Activated effector memory CD4-positive, alpha-beta T cell treated with Interleukin-2 at 50 U/mL for 16 hours (primary cell): ENCODE results near the gene LSM10.

ENCODE experiments used
- DNase-seq: peaks from one replicate; pipeline ENCODE4 v3.0.0-alpha.2; 2020

Gene LSM10

DNA sequence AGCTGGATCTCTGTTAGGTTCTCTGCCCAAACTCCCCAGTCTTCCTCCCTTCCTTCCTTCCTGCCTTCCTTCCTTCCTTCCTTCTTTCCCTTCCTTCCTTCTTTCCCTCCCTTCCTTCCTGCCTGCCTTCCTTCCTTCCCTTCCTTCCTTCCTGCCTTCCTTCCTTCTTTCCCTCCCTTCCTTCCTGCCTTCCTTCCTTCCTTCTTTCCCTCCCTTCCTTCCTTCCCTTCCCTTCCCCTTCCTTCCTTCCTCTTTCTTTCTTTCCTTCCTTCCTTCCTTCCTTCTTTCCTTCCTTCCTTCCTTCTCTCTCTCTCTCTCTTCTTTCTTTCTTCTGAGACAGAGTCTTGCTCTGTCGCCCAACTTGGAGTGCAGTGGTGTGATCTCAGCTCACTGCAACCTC is 8.7 kb upstream of the LSM10 start:
- no peak for DNase-seq

DNA sequence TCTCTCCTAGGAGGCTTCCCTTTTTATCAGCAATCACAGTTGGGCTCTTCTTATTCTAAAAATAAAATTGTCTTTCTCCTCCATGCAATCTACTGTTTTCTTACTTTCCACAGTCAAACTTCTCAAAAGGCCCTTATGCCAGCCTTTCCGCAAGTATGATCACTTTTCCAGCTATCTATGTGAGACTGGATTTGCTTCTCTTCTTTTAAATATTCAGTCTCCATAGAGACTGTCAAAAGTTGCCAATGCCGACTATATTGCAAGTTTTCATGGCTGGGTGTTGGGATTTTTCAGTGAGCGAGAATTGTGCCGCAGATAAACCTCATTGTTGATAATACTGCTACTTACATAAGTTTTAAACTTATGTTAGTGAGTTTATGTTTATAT is 4.8 kb upstream of the LSM10 start:
- DNase-seq = no peak

DNA sequence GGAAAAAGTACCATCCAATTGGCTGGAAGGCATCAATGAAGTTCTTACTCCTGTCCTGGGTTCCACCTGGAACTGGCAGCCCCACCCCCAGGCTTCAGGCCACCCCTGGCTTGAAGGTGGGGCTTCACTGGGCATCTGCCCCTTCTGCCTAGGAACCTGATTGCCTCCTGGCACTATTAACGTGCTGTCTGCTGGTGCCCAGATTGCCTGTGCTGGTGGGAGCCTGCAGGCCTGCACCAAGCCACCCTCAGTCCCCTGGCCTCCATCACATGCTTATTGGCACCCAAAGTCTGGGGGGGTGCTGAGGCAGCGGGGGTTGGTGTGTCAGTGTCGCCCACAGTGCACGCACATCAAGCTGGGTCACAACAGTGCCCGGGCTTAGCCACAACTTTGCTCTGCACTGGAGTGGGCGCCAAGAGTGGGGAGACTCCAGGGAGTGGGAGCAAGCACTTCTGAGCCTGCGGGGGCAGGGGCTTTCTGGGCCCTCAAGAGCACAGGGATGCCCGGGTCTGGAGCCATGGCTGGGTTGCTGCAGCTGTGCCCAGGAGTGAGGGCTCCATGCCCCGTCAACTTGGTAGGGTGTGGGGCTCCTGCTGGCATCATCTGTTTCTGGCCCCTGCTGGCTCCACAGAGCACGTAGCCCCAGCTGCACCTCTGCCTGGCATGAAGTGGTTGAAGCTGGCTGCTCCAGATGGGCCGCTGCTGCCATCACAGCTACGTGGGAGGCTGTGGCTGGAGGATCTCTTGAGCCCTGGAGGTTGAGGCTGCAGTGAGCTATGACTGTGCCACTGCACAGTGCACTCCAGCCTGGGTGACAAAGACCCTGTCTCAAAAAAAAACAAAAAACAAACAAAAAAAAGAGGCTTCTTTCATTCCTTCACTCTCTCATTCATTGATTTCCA is 4.1 kb upstream of the LSM10 start:
- DNase-seq = no peak

DNA sequence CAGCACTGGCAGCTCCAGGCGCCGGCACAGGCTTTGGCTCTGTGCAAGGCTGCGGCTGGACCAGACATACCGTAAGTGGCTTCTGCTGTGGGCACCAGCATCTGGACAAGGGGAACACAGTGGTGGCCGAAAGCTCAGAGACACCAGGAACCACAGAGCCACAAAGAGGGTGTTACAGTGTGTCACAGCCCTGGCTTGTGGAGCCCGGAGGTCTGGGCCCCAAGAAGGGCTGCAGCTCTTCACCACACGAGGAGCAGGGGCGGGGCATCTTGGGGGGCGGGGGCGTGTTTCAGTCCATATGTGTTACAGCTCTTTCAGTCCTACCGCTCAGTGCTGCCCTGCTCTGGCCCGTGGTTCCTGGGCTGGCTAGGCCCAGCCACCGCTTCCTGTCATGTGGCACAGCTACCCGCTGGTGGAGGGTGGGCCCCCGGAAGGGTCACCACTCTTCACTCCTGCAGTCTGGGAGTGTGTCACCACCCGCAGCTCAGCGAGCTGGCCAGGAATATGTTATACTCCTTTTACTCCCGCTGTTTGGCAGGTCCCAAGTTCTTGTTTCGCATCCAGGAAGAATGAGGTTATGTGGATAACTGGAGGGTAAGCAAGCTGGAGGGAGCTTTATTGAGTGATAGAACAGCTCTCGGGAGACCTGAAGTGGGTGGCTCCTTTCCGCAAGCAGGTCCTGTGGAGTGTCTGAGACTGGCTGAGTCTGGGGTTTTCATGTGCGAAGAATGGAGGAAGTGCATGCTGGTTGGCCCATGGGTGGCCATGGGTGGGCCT is 3.3 kb upstream of the LSM10 start:
- no peak for DNase-seq

DNA sequence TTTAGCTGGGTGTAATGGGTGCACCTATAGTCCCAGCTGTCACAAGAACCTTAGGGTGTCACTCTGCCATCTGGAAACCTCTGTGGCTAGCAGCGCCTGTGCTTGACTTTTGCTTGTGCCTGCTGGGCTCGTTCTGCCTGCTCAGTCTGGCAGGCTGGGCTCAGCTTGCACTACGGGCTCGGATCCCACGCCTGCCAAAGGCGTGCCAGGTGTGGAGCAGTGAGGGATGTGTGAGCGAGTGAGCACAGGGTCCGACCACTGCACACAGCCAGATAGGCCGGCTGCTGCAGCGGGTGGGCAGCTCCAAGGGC is 2.8 kb upstream of the LSM10 start:
- DNase-seq = no peak

DNA sequence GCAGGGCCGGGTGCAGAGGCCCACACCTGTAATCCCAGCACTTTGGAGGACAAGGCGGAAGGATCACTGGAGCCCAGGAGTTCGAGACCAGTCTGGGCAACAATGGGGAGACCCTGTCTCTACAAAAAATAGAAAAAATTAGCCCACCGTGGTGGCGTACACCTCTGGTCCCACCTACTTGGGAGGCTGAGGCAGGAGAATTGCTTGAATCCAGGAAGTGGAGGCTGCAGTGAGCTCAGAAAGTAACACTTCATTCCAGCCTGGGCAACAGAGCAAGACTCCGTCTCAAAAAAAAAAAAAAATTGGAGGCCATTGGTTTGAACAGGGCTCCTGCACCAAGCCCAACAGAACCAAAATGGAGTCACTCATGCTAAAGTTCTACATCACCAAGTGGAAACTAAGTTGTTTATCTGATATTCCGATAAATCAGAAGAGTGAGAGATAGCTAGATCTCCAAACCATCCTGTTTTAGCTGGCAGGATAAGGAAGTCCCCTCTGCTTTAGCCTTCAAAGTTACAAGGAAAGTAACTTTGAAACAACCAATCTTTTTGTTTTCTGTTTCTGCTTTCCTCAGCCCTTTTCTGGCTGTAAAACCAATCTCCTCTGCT is 766 bp upstream of the LSM10 start:
- no peak for DNase-seq

DNA sequence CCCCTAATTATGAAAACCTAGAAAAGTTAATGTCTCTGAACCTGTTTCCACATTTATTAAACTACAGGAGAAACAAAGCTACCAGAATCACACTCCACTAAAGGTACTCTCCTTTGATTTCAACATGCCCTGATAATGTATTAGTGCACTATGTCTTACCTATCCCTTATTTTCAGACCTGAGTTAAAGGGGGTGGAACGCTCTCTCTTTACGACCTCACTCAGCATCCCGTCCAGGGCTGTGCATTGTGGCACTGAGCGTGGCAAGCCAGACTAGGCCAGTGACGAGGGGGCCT is 678 bp downstream of the LSM10 start:
- DNase-seq = no peak

DNA sequence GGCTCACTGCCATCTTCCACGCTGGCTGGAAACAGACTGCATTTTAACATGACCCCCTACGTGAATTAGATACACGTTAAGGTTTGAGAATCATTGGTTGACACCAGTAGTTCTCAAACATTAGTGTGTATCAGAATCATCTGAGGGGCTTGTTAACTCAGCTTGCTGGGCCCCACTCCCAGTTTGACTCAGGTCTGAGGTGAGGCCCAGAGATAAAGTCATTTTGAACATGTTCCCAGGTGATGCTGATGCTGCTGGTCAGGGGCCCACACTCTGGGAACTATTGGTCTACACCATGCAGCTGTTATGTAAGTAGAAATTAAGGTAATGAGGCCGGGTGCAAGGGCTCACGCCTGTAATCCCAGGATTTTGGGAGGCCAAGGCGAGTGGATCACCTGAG is 1.3 kb downstream of the LSM10 start:
- DNase-seq = no peak

DNA sequence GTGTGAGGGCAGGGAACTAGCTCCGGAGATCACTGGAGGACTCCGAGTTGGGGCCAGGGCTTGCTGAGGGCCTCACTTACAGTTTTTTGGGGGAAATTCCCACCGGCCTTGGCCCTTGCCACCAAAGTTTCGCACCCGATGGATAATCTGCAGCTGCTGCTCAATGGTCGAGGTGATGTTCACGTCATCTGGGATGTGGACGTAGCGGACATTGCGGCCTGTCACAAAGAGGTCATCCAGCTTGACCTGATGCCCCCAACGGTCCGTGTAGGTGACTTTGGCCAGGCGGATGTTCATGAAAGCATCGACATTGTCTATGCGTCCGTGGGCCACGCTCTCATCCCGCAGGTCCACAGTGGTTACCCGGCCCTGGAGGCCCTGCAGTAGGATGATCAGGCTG is 4.0 kb downstream of the LSM10 start:
- DNase-seq = no peak

DNA sequence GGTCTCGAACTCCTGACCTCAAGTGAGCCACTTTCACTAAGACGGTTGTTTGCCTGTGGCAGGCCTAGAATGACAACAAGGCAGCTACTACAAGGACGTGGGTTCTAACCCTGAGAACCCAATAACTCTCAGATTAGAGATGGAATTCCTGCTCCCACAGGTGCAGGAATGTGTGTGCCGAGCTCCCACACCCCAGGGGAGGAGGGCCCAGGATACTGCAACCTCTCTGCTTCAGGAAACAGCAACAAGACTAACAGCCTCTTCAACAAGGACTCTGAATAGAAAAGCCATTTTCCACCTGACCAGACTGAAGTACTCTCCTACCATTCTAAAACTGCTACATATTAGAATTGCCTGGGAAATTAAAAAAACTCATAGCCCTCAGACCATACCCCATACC is 4.9 kb downstream of the LSM10 start:
- no peak for DNase-seq

DNA sequence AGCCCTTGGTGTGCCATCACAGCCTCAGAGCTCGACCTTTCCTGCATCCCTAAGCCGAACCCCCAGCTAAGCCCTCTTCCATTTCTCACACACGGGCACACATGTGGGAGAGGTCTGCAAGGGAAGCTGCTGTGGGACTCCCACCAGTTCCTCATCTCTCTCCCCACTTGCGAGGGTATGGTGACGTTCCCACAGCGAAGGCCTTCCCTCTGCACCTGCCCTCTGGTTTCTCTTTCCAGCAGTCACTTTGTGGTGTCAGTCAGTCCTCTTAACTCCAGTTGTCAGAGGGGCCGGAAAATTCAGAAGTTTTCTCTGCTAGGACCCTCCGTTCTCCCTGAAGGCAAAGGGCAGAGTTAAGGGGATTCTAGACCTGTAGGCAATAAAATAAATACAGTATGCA is 6.4 kb downstream of the LSM10 start:
- no peak for DNase-seq

DNA sequence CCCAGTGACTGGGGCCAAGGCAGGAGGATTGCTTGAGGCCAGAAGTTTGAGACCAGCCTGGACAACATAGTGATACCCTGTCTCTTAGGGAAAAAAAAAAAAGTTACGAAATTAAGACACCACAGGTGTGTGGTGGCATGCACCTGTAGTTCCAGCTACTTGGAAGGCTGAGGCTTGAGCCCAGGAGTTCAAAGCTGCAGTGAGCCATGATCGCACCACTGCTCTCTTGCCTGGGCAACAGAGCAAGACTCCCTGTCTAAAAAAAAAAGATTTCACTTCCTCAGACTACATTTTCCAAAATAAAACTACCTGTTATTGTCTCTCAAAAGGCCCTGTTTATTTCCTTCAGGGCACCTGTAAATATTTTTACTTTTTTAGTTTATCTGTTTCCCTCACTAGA is 7.3 kb downstream of the LSM10 start:
- DNase-seq = no peak

DNA sequence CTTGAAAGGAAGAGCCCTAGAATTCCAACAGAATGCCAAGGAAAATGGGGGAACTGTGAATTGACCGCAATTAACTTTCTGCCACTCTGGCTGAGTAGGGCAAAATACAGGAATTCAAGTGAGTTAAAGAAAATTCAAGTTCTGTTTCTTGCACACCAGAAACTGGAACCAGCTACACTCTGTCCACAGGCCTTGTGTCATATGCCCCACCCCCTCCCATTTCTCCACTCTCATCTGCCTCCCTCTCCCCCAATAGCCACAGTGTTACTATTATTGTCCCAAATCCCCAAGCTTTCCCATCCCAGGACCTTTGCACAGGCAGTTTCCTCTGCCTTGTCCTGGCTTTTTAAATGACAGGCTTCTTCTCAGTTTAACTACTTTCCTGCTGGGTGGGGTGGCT is 7.7 kb downstream of the LSM10 start:
- DNase-seq = no peak

DNA sequence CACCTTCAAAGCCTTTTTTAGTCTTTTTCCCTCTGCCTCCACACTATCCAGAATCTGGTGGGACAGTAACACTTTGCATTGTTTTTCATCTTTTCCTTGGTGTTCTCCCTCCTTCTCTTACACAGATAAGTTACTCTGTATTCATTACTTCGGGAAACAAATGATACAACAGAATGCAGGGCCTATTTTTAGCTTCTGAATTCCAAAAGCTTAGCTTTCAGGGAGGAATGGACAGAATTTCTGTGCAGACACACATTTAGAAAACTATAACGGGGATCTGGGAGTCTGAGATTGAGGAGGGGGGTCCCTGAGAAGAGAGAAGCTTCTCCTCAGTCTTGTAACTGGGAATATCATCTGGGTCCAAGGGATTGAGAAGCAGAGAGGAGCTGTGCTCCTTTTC is 8.4 kb downstream of the LSM10 start:
- DNase-seq = no peak

DNA sequence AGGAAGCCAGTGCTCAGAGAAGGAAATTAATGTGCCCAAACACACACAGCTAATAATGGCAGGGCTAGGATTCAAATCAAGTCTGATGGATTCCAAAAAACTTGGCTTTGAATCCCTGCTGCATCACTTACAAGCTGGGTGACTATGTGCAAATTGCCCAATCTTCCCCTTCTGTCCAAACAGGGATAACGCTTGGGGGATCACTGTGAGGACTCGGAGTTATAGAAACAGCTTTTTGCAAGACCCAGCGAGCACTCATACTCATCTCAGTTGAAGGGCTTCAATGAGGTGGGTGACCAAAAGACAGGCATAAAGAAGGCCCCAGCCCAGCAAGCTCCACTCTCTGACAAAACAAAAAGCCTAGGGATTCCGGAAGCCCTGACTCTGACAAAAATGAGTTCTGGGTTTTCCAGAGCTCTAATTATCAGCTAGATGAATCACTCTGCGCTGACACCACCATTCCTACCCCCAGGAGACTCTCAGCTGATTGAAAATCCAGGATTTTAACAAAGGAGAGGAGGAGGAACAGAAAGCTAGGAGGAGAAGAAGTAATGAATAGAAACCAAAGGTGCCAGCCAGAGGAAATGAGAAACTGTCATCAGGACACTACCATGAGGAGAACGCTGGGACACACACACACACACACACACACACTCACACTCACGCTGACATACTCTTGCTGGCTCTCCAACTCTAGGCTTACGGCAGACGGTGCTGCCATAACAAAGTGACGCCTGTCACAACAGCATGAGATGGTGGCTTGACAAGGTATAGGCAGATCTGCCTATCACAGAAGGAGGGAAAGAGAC is 10.4 kb downstream of the LSM10 start:
- no peak for DNase-seq

DNA sequence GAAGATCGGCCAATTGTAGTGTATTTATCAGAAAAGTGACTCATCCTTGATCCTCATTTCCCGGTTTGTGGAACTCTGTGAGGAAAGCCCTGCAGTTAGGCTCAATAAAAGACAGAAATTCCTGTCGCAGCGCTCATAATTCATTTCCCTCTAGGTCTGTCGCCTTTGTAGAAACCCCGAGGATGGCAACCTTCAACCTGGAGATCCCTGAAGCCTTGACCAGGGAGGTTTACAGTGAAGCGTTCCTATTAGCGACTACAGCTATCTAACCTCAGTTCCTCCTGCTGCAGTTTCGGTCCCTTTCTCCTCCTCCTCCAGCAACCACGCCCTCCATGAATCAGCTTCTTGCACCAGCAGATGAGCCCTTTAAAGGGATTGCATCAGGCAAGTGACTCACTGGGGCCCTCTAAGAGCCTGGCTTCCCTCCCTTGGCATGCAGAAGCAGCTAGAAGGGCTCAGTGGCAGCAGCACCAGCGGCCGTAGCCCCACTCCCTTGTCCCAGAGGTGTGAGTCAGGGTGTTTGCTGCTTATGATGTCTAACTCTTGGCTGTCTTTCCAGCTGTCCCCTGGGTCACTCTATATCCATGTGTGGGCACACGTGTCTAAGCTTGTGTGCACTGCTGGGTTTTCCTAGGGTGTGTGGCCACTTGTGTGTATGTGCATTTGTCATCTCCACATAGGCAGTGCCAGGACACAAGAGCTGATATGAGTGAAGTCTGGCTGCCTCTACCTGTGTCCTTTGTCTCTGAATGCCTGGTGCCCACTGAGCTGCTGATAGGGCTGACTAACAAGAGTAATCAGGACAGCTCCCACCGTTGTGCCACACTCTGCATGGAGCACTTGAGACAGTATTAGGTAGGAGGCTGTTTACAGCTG is 11.2 kb downstream of the LSM10 start:
- peak; percentile 84 for DNase-seq

DNA sequence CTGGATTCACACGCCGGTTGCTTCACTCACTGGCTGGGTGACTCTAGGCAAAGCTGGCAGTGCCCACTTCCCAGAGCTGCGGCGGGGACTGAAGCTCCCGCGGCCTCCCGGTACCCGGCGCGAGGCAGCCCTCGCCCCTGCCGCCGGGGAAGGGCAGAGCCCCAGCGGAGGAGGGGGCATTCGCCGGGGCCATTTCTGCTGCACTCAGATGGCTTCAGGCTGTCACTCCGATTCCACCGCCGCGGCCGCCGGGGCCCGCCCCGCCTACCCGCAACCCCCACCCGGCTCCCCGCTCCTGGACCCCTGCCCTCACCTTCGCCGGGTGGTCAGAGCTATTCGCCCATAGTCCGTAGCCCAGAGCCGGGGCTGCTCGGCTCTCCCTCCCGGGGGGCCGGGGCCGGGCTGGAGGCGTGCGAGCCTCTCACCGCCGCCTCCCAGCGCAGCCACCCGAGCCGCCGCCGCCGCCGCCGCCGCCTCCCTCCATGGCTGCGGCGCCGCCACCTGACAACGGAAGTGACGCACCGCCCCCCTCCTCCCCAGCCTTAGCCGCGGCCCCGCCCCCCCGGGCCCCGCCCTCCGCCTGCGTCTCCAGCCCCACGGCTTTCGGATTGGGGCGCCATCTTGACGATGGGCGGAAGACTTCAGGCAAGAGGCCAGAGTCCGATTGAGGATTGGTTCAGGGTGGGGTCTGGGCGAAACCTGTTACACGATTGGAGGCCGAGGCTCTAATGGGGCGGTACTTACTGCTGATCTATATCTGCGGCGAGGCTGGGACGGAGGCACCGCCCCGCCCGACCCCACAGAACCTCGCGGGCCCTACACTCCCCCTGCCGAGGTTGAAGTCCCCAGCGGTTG is 12.1 kb downstream of the LSM10 start, which contains the start of gene STK40:
Gene STK40, minus strand, starts transcription at position 515 of the 855 bp plus-strand sequence. CDS start 24,592 bp downstream, outside the sequence.
- DNase-seq = peak; percentile 98

DNA sequence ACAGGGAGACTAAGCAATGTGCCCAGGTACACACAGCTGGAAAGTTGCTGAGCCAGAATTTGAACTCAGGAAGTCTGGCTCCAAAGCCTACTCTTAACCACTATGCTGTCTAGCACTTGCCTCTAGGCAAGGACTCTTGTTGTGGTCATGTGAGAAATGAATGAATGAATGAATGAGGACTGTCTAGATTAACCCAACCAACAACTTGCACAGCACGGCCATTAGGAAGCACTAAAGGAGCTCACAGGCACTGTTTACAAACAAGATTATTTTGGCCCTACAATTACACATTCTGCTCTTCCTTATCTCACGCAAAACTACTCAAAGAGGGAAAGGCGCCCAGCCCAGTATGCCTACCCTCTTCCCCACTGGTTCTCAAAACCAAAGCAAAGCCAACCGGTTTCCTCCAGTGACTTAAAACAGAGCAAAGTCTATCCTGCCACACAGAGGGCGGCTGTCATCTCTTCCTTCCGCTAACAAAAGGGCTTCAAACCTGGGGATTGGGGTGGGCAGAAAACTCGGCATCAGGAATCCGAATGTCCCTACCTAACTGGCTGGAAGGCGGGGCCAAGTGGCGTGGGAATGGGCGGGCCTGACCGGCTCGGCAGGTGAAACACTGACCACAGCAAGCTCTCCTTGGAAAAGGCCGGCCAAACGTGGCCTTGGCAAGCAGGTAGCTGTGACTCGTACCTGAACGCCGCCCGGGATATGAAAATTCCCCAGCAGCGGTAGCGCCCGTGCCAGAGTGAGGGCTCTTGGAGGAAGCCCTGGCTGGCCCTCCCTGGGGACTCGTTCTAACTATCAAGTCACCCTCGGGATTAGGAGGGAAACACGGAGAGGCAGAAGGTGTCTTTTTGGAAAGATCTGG is 12.9 kb downstream of the LSM10 start:
- DNase-seq = peak; percentile 28

DNA sequence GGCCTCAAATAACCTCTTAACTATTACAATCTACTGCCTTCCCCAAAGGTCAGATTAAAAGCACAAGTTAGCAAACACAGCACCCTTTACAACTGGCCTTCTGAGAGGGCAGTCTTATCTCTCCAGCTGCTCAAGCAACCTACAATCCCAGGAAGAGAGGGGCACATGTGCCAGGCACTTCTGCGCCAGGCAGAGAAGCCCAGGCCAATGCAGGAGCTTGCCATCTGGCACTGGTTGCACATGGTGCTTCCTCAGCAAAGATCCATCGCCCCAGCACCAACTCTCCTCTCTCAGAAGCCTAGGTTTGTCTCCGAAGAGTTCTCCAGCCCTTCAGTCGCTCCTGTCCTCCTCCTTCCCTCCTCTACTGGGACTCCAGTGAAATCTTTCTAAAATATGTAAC is 14.5 kb downstream of the LSM10 start:
- no peak for DNase-seq

DNA sequence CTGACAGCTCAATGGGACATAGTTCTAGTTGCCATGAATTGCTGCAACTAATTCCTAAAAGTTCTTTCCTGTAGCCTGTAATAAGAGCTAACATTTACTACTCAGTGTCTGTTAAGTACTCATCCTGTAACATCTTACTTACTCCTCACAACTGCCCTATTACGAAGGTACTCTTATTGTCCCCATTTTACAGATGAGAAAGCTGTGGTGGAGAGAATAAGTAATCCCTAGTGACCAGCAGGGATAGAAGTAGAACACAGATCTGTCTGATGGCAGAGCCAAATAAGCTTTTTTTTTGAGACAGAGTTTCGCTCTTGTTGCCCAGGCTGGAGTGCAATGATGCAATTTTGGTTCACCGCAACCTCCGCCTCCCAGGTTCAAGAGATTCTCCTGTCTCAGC is 15.0 kb downstream of the LSM10 start:
- no peak for DNase-seq
